Endothelial cell (in vitro differentiated cells): ENCODE measurements around the gene CDH16. TPM values are rescaled to one million over a fixed set of nuclear protein-coding genes. Genes with fewer than 3 reads are reported as not detected.

Experiments
- DNase-seq: peaks from one replicate; pipeline ENCODE4 v3.0.0; 2021; ENCODE audit warnings: low spot score
- H3K27ac Mint-ChIP-seq: one replicate; pipeline ENCODE4 v1.8.0; 2021; ENCODE audit warnings: mixed read lengths, inconsistent platforms; ENCODE audit not compliant: unreplicated experiment
- H3K27me3 Mint-ChIP-seq: one replicate; pipeline ENCODE4 v1.8.0; 2021; ENCODE audit warnings: mild to moderate bottlenecking, moderate library complexity, mixed read lengths, inconsistent platforms; ENCODE audit not compliant: unreplicated experiment
- H3K36me3 Mint-ChIP-seq: one replicate; pipeline ENCODE4 v1.8.0; 2021; ENCODE audit warnings: mild to moderate bottlenecking, low read depth, mixed read lengths, inconsistent platforms; ENCODE audit not compliant: unreplicated experiment
- H3K4me1 Mint-ChIP-seq: one replicate; pipeline ENCODE4 v1.8.0; 2021; ENCODE audit warnings: mild to moderate bottlenecking, mixed read lengths, inconsistent platforms; ENCODE audit not compliant: unreplicated experiment
- H3K4me3 Mint-ChIP-seq: one replicate; pipeline ENCODE4 v1.8.0; 2021; ENCODE audit warnings: mild to moderate bottlenecking, mixed read lengths, inconsistent platforms; ENCODE audit not compliant: unreplicated experiment
- H3K9me3 Mint-ChIP-seq: one replicate; pipeline ENCODE4 v1.8.0; 2021; ENCODE audit warnings: mixed read lengths, inconsistent platforms; ENCODE audit not compliant: unreplicated experiment
- total RNA-seq: library from RNA; stranded (reverse); fragmentation: NEBNext Ultra II Directional; extraction: Animal tissue kit (Norgen Biotek cat#: 25700); gene quantifications from one replicate; pipeline ENCODE4 v1.2.1, GENCODE V29; 2021; ENCODE audit not compliant: unreplicated experiment
- TF ChIP-seq, protein P1 (sequence below): fragments of 200-600 bp; sonication (generic); IDR thresholded peaks from one replicate; pipeline ENCODE4 v1.5.0; 2021; ENCODE audit warnings: antibody characterized with exemption; ENCODE audit not compliant: unreplicated experiment

CDH16 gene
- total RNA-seq, 1 donor from 2014 or later, result not detected

DNA sequence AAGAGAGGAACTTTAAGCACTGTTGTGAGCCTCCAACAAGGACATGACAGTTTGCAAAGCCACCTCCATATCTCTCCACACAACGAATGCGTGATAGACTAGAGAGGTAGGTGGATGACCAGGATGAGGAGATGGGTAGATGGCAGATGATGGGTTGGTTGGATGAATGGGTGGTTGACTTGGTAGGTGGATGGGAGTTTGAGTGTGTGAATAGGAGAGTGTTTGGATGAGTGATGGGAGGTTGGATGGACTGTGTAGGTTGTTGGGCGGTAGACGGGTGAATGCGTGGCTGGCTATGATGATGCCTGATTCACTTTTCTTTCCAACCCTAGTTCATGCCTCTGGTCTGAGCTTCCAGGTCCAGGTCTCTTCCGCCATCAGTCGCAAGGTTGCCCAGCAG lies 4.1 kb downstream of the CDH16 start:
- Mint-ChIP-seq H3K27ac (no peak overlapping the region), H3K4me3 (no peak overlapping the region)
- no peak for DNase-seq

DNA sequence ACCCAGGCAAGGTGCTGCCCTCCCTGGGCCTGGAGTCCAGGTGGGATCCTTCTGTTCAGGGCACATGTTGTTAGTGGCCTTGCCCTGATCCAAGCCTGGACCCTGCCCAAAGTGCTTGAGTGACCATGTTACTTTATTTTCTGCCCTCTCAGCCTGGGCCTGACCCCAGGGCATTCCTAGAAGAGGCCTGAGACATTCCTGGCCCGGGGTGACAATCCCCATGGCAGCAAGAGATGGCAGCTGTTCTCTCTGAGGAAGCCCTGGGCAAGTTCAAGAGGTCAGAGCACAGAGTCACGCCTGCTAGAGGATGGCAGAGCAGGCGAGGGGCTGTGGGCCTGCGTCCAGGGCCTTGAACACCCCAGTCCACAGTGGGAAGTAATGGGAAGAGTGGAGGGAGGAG lies 5.0 kb downstream of the CDH16 start:
- Mint-ChIP-seq H3K27me3 (peaks cover 7% of the 10 kb centered on the region), H3K4me1 (no peaks in the 10 kb centered on the region), H3K36me3 (no peaks in the 10 kb centered on the region), H3K9me3 (no peaks in the 10 kb centered on the region), H3K4me3 (no peak overlapping the region), H3K27ac (no peak overlapping the region)
- TF ChIP-seq, protein P1, sequence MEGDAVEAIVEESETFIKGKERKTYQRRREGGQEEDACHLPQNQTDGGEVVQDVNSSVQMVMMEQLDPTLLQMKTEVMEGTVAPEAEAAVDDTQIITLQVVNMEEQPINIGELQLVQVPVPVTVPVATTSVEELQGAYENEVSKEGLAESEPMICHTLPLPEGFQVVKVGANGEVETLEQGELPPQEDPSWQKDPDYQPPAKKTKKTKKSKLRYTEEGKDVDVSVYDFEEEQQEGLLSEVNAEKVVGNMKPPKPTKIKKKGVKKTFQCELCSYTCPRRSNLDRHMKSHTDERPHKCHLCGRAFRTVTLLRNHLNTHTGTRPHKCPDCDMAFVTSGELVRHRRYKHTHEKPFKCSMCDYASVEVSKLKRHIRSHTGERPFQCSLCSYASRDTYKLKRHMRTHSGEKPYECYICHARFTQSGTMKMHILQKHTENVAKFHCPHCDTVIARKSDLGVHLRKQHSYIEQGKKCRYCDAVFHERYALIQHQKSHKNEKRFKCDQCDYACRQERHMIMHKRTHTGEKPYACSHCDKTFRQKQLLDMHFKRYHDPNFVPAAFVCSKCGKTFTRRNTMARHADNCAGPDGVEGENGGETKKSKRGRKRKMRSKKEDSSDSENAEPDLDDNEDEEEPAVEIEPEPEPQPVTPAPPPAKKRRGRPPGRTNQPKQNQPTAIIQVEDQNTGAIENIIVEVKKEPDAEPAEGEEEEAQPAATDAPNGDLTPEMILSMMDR, result no peak
- no peak for DNase-seq

More for the DNA sequence above, 4.1 kb downstream of the CDH16 start:
- Mint-ChIP-seq H3K27me3 (peaks cover 9% of the 10 kb centered on the region), H3K36me3 (no peaks in the 10 kb centered on the region), H3K9me3 (no peaks in the 10 kb centered on the region), H3K4me1 (no peaks in the 10 kb centered on the region)
- TF ChIP-seq, protein P1, result no peak

DNA sequence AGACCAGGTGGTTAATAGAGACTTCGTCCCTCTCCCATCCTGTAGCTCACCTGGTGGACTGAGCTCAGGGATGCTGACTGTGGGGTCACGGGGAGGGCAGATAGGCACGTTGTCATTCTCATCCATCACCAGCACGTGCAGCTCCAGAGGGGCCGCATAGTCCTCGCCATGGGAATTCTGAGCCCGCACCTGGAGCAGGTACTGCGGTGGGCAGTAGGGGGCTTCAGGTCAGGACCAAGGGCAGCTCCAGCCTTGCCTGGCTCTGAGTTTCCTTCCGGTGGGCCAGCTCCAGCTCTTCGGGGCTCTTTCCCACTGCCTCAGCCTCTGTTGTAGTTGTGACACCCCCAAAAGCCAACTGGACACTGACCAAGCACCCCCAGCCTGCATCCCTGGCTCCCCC lies 5.6 kb downstream of the CDH16 start:
- H3K4me3 Mint-ChIP-seq, result no peak overlapping the region
- H3K36me3 Mint-ChIP-seq, result no peaks in the 10 kb centered on the region
- no peak for DNase-seq
- H3K4me1 Mint-ChIP-seq, result no peaks in the 10 kb centered on the region
- H3K27me3 Mint-ChIP-seq, result peaks cover 9% of the 10 kb centered on the region
- no peak overlapping the region for H3K27ac Mint-ChIP-seq
- H3K9me3 Mint-ChIP-seq, result no peaks in the 10 kb centered on the region
- TF ChIP-seq, protein P1, result no peak

DNA sequence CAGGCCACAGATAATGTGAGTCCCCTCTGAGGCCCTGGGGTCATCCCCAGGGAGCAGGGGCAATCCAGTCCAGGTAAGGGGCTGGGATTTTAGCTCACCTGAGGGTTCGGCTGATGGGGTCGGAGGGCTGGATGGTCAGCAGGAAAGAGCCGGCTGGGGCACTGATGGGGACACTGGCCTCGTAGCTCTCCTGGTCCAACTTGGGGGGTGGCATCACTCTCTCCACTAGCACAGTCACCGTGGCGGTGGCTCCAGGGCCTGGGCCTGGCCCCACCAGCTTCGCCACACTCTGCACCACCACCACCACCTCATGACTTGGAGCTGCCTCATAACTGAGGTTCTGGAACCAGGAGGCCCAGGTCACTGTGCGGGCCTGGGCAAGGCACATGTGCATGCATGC lies 6.9 kb downstream of the CDH16 start:
- no peak for DNase-seq
- Mint-ChIP-seq H3K27ac (no peak overlapping the region), H3K4me1 (no peaks in the 10 kb centered on the region), H3K9me3 (no peaks in the 10 kb centered on the region), H3K4me3 (no peak overlapping the region), H3K36me3 (no peaks in the 10 kb centered on the region), H3K27me3 (peaks cover 9% of the 10 kb centered on the region)
- TF ChIP-seq, protein P1, result no peak

DNA sequence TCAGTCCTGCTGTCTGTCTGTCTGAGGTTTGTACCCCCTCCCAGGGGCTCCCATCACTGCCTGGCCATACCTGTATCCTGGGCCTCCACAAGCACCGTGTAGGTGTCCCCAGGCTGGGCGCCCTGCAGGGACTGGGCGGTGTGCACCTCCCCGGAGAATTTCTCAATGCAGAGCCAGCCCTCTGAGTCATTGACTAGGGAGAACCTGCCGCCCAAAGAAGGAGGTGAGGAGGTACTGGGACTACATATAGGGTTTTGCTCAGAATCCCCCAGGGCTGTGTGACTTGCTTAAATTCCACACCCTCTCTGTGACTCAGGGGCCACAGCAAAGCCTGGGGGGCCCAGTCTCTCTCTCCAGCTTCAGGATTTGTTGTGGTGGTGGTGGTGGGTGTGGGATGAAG lies 7.6 kb downstream of the CDH16 start:
- no peaks in the 10 kb centered on the region for H3K9me3 Mint-ChIP-seq
- H3K4me3 Mint-ChIP-seq, result no peak overlapping the region
- H3K27ac Mint-ChIP-seq, result no peak overlapping the region
- peaks cover 13% of the 10 kb centered on the region for H3K27me3 Mint-ChIP-seq
- H3K4me1 Mint-ChIP-seq, result peaks cover 2% of the 10 kb centered on the region
- no peak for DNase-seq
- TF ChIP-seq, protein P1, result no peak
- no peaks in the 10 kb centered on the region for H3K36me3 Mint-ChIP-seq
